GM19240 (cell line): ENCODE measurements around the gene OR9I1.

ENCODE experiments used
- DNase-seq: peaks from one replicate; pipeline ENCODE4 v3.0.0; 2011; ENCODE audit warnings: low spot score; ENCODE audit not compliant: insufficient read length

OR9I1 gene, protein sequence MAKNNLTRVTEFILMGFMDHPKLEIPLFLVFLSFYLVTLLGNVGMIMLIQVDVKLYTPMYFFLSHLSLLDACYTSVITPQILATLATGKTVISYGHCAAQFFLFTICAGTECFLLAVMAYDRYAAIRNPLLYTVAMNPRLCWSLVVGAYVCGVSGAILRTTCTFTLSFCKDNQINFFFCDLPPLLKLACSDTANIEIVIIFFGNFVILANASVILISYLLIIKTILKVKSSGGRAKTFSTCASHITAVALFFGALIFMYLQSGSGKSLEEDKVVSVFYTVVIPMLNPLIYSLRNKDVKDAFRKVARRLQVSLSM

DNA sequence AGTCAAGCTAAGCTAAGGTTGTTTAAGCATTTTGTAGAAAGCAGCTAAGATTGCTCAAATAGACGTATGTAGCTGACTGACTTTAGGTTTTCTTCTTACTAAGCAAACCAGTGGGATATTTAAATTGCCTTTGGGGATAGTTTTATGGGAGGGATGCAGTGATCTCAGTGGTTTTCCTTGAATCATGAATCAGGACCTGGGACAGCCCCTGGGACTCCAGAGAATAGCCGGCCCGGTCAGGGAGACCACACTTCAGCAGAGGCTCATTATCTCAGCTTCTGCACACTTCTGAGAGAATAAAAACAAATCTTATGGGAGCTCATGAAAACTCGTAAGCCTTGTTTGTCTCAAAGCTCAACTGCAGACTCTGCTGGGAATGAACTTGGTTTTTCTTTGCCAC lies at the start of gene OR9I1:
OR9I1 (minus strand) TSS at position 62 of the 400 bp plus-strand sequence. CDS start 6,086 bp downstream, outside the sequence.
- no peak for DNase-seq

DNA sequence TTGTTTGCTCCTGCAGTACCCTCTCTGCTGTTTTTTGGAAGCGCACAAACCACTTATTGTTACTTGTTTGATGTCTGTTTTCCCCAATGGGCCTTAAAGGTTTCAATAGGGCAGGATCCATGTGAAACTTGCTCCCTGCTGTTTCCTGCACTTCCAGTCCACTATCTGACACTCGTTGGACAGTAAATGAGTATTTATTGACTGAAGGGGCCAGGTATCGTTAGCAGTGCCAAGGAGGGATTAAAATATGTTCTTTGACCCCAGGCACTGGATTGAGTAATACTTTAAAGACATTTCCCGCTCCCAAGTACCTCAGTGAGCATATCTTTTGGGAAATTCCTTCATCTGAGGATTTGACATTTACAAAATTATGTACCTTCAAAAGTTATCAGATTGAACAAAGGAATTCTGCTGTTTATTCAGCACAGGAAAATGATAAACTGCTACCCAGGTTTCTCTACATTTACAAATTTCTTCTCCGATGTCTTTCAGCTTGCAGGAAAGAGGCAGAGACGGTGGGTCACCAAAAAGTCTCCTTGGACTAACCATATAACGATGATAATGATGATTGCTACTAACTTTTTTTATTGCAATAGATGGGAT lies 40.3 kb upstream of the OR9I1 start:
- no peak for DNase-seq

DNA sequence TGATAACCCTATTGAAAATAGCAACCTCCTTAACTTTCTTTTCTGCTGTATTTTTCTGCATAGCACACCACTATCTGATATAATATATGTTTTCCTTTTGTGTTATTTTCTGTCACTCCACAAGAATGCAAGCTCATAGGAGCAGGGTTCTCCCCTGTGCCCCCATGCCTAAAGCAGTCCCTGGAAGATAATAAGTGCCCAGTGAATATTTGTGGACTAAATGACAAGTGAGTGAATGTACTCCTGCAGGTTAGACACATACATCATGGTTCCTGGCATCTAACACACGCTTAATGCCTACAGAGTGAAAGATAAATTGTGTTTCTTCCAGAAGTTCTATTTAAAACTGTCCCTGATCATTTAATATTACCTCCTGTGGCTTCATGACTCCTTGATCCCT lies 39.7 kb upstream of the OR9I1 start:
- DNase-seq, result no peak

DNA sequence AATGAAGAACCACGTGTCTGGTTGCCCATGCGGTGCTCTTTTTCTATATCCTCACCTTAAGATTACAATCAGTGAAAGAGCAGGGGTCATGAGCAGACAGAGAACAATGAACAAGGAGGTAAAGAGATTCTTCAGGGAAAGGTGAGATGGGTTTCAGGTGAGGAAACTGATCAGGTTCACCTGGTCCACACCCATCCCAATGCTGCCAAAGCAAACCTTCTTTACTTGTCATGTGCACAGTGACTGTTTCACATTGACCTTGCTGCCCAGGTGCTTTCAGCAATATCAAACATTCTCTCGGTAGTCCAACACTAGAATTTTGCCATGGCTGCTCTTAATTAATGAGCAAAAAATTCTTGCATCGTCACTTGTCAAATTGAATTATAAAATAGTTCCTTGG lies 39.1 kb upstream of the OR9I1 start:
- DNase-seq, result no peak

DNA sequence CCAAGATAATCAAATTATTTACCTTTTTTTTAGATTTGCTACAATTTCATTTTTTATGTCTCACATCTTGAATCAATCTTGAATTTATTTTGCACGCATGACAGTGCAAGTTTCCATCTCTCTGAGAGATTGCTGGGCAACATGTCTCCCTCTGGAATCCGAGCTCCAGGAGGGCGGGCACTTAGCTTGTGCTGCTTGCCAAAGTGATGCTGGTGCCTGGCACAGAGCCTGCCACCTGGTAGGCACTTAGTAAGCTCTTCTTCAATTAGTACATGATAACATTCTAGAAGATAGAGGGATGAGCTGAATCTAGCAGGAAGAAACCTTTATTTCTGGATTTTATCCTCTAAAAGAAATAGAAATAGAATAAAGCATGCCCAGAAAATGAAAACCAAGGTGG lies 27.5 kb upstream of the OR9I1 start:
- DNase-seq, result no peak

DNA sequence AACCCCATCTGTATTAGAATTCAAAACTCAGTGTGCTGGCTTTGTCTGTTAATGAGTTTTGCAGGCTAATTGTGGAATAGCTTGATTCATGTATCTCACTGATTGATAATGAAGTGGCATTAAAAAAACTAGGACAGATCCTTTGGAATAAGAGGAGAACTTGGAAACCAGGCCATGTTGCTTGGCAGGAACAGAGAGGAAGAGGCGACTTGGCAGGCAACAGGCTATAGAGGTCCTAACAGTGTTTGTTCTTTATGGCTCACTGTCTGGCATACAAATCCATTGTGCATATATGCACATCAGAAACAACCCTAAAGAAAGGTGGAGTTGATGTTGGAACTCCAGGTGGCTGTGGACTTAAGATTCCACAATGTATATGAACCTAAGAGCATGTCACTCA lies 17.4 kb upstream of the OR9I1 start:
- no peak for DNase-seq

DNA sequence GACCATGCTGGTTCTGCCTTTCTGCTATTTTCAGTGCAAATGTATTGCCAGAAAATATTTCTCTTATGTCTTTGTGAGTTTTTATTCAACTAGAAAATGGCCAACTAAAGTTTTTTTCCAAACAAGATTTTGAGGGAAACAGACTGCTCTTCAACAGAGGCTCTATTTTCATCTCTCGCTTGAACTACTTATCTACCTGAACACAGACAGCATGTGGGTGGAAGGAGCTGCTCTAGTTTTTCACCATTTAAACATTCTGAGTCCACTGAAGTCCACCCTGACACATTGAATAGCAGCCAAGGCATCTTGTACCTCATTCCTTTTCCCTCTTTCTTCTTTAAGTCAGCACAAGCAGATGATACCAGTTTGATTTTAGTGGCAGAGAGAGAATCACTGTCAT lies 9.8 kb upstream of the OR9I1 start:
- DNase-seq, result no peak

DNA sequence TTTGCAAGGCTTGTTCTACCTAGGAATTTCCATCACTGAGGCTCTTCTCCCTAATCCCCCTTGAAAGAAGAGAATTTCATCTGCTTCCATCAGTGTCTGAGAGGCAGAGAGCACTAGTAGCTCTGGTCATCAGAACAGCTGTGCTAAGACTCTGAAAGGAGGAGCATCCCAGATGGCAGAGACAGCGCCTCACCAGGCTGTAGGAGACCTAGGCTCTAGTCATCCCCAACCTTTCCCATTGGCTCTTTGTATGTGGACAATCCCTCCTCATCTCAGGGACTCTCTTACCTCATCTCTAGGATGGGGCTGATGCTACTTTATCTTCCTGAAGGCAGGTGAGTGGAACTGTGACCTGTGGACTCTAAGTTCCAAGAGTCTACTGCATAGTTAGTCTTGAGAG lies 8.8 kb upstream of the OR9I1 start:
- no peak for DNase-seq

DNA sequence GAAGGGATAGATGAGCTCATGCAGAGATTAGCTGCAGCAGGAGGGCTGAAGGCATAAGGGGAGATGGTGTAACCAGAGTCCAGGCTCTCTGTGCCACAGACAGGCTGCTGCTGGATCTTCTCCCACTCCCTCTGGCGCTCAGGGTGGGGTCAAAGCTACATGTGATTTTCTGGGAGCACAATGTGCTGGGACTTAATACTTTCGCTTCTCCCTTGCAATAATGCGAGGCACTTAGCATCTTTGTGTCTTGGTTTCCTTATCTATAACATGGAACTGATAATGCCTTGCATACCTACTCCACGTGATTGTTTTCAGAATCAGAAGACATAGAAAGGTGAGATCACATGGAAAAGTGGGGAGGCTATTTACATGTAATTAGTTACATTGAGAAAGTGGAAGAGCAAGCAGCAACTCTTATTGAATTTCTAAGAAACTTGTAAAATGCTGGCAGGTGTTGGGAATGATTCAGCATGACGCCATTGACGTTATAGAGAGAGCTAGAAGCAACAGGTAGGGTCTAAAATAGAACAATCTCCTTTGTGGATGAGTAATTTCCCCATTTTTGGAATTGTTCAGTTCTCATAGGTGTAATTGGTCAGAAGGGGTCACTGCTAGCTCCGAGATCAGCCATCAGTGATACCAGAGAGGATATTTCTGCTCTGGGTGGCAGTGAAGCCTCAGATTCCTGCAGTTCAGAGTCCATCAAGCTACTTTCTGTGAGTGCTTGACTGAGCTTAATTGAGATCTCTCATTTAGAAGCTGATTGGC lies 8.2 kb upstream of the OR9I1 start:
- DNase-seq, result no peak

DNA sequence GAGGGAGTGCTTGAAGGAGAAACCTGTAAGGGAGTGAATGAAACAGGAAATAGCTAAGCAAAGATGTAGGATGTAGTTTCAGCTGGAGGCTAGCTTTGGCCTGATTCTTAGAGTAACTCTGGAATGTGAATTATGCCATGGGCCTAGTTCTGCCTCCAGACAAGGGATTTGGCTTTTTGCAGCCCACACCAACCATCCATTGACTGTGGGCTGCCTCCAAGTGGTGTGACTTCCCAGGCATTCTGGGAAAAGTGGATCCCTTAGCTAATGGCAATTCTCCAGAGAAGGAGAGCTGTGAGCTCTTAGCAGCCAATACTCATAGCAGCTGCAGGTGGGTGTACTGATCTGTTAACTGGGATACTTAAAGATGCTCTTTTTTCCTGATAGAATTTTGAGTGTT lies 2.0 kb upstream of the OR9I1 start:
- DNase-seq, result no peak

DNA sequence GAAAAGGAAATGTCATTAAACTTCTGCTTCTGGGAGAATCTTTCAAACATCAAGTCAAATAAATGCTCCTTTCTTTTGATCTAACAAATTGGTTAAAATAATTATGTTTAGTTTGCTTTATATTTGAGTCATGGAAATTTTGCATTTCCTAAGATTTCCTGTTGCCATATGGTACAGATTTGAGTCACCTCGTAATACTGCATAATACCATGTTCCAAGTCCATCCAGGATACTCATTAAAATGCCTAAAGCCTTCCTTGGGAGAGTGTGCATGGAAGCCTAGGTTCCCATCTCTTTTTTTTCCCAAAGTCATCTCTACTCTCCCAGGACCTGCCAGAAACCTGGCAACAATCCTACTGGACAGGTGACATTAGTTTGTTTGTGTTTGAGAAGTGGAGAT lies 4.2 kb downstream of the OR9I1 start:
- no peak for DNase-seq

DNA sequence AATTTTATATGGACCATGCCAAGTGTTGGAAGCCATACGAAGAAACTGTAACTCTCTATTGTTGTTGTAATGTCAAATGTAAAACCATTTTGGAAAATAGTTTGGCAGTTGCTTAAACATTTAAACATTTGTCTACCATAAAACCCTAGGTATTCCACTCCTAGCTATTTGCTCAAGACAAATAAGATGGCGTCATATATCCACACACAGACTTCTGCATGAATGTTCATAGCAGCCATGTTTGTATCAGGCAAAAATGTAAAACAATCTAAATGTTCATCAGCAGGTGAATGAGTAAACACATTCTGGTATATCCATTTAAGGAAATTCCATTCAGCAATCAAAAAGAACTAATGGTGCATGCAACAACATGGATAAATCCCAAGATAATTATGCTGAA lies 27.9 kb downstream of the OR9I1 start:
- DNase-seq, result no peak

DNA sequence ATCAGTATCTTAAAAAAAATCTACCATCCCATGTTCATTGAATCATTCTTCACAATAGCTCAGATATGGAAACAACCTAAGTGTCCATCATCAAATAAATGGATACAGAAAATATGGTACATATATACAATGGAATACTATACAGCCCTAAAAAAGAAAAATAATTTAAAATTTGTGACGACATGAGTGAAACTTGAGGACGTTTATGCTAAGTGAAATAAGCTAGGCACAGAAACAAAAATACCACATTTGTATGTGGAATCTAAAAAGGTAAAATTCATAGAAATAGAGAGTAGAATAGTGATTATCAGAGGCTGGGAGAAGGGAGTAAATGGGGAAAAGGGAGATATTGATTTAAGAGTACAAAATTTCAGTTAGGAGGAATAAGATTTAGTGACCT lies 38.8 kb downstream of the OR9I1 start:
- DNase-seq, result no peak

DNA sequence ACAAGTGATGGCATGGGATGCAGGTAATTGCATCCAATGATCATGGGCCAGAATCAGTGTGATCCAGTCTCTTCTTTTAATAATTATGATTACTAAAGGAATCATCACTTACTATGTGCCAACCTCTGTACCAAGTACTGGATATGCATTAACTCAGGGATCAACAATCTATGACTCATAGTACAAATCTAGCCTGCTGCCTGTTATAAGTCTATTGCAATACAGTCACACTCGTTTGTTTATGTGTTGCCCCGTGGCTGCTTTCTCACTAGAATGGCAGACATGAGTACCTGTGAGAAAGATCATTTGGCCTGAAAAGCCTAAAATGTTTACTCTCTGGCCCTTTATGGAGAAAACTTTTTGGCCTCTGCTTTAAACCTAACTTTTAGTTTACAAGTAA lies 49.5 kb downstream of the OR9I1 start:
- DNase-seq, result no peak

DNA sequence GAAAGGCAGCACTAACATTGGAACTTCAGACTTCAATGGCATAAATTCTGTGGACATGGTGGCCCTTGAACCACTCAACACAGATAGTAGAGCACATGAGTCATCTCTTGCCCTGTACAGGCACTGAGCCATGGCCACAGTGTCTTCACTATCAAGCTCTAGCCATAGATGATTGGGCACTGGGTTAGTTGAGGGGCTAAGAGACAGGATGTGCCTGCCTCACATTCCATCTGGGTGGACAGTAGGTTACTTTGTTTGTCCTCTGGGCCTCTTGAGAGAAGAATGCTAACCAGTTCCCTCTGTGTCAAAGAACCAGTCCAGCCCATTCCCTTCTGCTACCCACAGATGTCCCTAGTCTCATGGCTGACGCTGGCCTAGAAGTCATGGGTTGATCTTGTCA lies 54.7 kb downstream of the OR9I1 start:
- no peak for DNase-seq

DNA sequence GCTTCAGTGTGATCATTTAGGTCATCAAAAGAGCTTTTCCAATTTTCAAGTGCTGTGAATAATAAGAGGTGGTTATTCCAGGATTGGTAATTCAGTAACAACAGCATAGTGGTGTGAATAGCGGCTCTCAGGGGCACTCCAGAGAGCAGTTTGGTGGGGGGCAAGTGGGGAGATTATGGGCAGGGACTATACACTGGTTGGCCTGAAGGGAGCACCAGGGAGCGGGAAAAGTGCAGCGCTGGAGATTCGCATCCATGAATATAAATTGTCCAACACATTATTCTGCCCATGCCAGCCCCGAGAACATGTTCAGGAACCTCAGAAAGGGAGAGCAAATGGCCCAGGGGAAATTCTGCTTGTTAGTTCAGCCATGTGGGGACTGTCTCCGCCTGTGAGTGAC lies 56.7 kb downstream of the OR9I1 start:
- no peak for DNase-seq

DNA sequence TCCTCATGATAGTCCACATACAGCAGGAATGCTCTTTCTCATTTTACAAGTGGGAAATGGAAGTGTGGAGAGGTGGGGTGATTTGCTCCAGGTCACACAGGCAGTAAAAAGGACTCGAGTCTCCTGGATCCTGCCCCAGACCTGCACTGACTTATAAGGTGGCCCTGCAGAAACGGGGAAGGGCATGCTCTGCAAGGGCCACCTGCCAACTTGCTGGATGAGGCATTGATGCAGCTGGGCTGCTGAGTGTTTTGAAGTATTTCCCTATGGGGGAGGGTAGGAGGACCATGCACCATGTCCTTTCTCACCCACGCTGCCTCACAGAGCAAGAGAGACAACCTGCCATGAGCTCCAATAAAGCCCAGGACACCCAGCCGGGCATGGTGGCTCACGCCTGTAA lies 57.6 kb downstream of the OR9I1 start:
- no peak for DNase-seq
